Activated T-cell treated with anti-CD3 and anti-CD28 coated beads, Interleukin-2, amount 50 U/mL, for 72 hours (primary cell): ENCODE measurements around the gene FOXD4L1. TPM values are rescaled to one million over a fixed set of nuclear protein-coding genes. Genes with fewer than 3 reads are reported as not detected.
A peak's percentile ranks its signal among the peaks of the same experiment; 100 is the strongest.
"Not testable (repeated sequence)": the region's sequence is repeated elsewhere in the genome, so short reads cannot be mapped to it uniquely, and the experiment has no call there.

Experiments used
- ATAC-seq, 2 donors: fragments of 150-1000 bp; cut with Tn5 transposase; replicated peaks in 1 of 2; 2 replicates each; pipeline ENCODE4 v1.10.0; 2021; ENCODE audit warnings: moderate library complexity in 2 of 2, mild to moderate bottlenecking in 1 of 2
- DNase-seq, 2 donors: peaks; one replicate each; pipeline ENCODE4 v3.0.0; 2021 to 2022; ENCODE audit warnings: mixed read lengths in 1 of 2
- H3K27ac Mint-ChIP-seq: one replicate; pipeline ENCODE4 v1.8.0; 2022; ENCODE audit warnings: mild to moderate bottlenecking, moderate library complexity, mixed read lengths
- H3K27me3 Mint-ChIP-seq: one replicate; pipeline ENCODE4 v1.8.0; 2022; ENCODE audit warnings: low read depth, mixed read lengths
- H3K36me3 Mint-ChIP-seq, 2 donors: one replicate each; pipeline ENCODE4 v1.8.0; 2022; ENCODE audit warnings: mixed read lengths in 2 of 2, mild to moderate bottlenecking in 1 of 2; ENCODE audit not compliant: insufficient read depth in 2 of 2
- H3K4me1 Mint-ChIP-seq: one replicate; pipeline ENCODE4 v1.8.0; 2022; ENCODE audit warnings: low read depth, mixed read lengths
- H3K4me3 Mint-ChIP-seq, 2 donors: one replicate each; pipeline ENCODE4 v1.8.0; 2022; ENCODE audit warnings: mild to moderate bottlenecking in 2 of 2, mixed read lengths in 2 of 2, moderate library complexity in 2 of 2
- H3K9me3 Mint-ChIP-seq, 2 donors: one replicate each; pipeline ENCODE4 v1.8.0; 2022; ENCODE audit warnings: mixed read lengths in 2 of 2
- total RNA-seq, 2 donors: library from RNA; stranded (reverse); gene quantifications; one replicate each; pipeline ENCODE4 v1.2.3, GENCODE V29; 2022

Gene FOXD4L1
- under 1 TPM in 1 of 2 donors, not detected in 1; 0.12 TPM for total RNA-seq

DNA sequence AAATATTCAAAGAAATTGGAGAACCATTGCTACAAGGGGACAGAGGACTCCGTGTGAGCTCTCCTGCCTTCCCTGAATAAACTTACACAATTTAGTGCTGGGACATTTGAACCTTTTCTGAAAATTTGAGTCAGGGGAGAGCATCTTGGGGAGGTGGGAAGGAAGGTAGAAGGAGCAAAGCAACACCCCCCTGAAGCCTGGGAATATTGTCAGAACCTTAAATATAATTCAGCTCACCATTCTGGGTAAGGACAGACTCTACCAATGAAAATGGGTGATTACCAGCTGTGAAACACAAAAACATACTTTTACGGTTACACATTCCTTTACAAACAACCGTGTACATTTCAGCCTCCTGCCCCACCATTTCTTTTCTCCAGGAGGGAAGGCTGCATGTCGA is at the start of gene FOXD4L1:
Gene FOXD4L1, plus strand, starts transcription at position 301 of the 400 bp plus-strand sequence. CDS start 592 bp downstream, outside the sequence.
- not testable (repeated sequence) for DNase-seq, H3K4me1 Mint-ChIP-seq, H3K36me3 Mint-ChIP-seq, H3K27ac Mint-ChIP-seq, ATAC-seq, H3K27me3 Mint-ChIP-seq, H3K9me3 Mint-ChIP-seq
- peak within 1 kb of the TSS; percentile 62 to 73 for H3K4me3 Mint-ChIP-seq

DNA sequence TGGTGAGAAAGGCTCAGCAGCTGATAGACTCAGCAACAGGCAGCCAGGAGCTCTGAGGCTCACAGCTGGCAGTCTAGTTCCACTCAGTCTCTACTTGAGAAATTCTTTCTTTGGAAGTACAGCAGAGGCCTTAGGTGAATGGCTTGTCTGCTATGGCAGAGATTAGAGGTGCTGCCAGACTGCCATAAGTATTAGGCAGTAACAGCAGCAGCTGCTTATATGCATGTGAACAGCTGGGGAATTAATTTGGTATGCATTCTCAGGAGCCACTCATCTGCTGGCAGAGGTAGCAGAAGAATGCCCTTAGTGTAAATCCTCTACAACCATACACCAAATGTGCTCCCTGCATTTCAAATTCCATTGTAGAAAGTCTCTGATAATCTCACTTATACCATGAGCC is 32.7 kb upstream of the FOXD4L1 start:
- H3K27ac Mint-ChIP-seq, H3K36me3 Mint-ChIP-seq, DNase-seq, H3K27me3 Mint-ChIP-seq, ATAC-seq, H3K9me3 Mint-ChIP-seq, H3K4me1 Mint-ChIP-seq, H3K4me3 Mint-ChIP-seq: not testable (repeated sequence)

DNA sequence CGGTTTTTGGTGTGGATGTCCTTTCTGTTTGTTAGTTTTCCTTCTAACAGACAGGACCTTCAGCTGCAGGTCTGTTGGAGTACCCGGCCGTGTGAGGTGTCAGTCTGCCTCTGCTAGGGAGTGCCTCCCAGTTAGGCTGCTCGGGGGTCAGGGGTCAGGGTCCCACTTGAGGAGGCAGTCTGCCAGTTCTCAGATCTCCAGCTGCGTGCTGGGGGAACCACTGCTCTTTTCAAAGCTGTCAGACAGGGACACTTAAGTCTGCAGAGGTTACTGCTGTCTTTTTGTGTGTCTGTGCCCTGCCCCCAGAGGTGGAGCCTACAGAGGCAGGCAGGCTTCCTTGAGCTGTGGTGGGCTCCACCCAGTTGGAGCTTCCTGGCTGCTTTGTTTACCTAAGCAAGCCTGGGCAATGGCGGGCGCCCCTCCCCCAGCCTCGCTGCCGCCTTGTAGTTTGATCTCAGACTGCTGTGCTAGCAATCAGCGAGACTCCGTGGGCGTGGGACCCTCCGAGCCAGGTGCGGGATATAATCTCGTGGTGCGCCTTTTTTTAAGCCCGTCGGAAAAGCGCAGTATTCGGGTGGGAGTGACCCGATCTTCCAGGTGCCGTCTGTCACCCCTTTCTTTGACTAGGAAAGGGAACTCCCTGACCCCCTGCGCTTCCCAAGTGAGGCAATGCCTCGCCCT is 21.6 kb upstream of the FOXD4L1 start:
- not testable (repeated sequence) for H3K27me3 Mint-ChIP-seq, DNase-seq, H3K9me3 Mint-ChIP-seq, H3K4me1 Mint-ChIP-seq, H3K27ac Mint-ChIP-seq, H3K36me3 Mint-ChIP-seq, H3K4me3 Mint-ChIP-seq, ATAC-seq

DNA sequence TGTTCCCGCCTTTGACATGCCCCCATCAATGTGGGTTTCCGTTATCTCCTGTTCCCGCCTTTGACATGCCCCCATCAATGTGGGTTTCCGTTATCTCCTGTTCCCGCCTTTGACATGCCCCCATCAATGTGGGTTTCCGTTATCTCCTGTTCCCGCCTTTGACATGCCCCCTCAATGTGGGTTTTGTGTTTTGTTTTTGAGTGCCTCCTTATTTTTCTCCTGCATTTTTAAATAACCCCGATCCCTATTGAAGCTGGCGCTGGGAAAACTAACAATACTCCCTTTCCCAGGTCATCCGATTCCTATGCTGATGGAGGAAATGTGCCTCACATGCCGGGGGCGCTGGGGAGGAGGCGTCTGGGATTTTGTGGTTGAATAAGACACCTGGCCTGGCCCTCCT is 1.9 kb upstream of the FOXD4L1 start:
- not testable (repeated sequence) for H3K9me3 Mint-ChIP-seq, H3K27me3 Mint-ChIP-seq, H3K36me3 Mint-ChIP-seq, H3K4me3 Mint-ChIP-seq, DNase-seq, H3K4me1 Mint-ChIP-seq, H3K27ac Mint-ChIP-seq, ATAC-seq

DNA sequence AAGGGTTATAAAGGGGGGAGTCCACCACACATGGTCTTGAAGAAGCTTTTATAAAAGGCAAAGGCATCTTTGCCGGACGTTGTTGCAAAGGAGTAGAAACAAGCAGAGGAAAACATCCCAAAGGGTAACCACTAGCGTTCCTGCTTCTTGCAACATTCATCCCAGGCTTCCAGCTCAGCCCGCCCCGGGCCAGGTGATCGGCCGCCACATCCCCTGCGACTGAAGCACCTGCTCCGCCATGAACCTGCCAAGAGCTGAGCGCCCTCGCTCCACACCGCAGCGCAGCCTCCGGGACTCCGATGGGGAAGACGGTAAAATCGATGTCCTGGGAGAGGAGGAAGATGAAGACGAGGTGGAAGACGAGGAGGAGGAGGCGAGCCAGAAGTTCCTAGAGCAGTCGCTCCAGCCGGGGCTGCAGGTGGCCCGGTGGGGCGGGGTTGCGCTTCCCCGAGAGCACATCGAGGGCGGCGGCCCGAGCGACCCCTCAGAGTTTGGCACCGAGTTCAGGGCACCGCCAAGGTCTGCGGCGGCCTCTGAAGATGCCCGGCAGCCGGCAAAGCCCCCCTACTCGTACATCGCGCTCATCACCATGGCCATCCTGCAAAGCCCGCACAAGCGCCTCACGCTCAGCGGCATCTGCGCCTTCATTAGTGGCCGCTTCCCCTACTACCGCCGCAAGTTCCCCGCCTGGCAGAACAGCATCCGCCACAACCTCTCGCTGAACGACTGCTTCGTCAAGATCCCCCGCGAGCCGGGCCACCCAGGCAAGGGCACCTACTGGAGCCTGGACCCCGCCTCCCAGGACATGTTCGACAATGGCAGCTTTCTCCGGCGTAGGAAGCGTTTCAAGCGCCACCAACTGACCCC is 787 bp downstream of the FOXD4L1 start:
- peak overlapping the region; percentile 62 to 73 for H3K4me3 Mint-ChIP-seq
- H3K36me3 Mint-ChIP-seq, H3K27me3 Mint-ChIP-seq, ATAC-seq, H3K9me3 Mint-ChIP-seq, H3K4me1 Mint-ChIP-seq, H3K27ac Mint-ChIP-seq: not testable (repeated sequence)
- peak in 1 of 2 donors; percentile 26 for DNase-seq

DNA sequence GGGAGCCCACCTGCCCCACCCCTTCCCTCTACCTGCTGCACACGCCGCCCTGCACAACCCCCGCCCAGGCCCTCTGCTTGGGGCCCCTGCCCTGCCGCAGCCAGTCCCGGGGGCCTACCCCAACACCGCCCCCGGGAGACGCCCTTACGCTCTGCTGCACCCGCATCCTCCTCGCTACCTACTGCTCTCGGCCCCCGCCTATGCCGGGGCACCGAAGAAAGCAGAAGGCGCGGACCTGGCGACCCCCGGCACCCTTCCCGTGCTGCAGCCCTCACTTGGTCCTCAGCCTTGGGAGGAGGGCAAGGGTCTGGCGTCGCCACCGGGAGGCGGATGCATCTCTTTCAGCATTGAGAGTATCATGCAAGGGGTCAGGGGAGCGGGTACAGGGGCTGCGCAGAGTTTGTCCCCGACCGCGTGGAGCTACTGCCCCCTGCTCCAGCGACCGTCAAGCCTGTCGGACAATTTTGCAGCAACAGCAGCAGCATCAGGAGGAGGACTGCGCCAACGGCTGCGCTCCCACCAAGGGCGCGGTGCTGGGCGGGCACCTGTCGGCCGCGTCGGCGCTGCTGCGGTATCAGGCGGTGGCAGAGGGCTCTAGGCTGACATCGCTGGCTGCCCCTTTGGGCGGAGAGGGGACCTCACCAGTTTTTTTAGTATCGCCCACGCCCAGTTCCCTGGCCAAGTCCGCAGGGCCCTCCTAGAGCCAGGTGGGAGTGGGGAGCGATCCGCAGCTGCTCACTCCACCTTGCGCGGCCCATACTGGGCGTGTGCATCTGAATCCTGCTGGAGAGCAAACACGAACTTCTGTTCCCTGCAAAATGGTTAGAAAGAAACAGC is 1.6 kb downstream of the FOXD4L1 start:
- not testable (repeated sequence) for ATAC-seq, H3K9me3 Mint-ChIP-seq, H3K4me1 Mint-ChIP-seq, H3K36me3 Mint-ChIP-seq, DNase-seq, H3K27ac Mint-ChIP-seq, H3K27me3 Mint-ChIP-seq
- H3K4me3 Mint-ChIP-seq: peak overlapping the region; percentile 37 to 66

DNA sequence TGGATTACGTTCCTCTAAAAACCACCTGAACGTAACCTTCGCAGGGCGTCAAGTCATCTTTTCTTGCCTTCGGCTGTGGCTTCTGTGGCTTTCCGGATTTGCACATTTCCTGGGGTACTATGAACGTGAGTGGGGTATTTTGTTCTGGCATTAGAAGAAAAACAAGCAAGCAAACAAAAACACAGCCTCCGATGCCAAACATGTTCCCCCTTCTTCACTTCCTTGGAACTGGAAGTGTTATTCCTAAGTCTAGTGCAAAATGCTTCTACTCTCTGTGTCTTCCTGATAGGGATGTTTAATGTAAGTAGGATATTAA is 2.2 kb downstream of the FOXD4L1 start:
- H3K36me3 Mint-ChIP-seq, H3K27ac Mint-ChIP-seq, H3K9me3 Mint-ChIP-seq, ATAC-seq, H3K4me1 Mint-ChIP-seq, H3K27me3 Mint-ChIP-seq: not testable (repeated sequence)
- peak in 1 of 2 donors; percentile 34 for DNase-seq
- peak overlapping the region; percentile 37 to 66 for H3K4me3 Mint-ChIP-seq

DNA sequence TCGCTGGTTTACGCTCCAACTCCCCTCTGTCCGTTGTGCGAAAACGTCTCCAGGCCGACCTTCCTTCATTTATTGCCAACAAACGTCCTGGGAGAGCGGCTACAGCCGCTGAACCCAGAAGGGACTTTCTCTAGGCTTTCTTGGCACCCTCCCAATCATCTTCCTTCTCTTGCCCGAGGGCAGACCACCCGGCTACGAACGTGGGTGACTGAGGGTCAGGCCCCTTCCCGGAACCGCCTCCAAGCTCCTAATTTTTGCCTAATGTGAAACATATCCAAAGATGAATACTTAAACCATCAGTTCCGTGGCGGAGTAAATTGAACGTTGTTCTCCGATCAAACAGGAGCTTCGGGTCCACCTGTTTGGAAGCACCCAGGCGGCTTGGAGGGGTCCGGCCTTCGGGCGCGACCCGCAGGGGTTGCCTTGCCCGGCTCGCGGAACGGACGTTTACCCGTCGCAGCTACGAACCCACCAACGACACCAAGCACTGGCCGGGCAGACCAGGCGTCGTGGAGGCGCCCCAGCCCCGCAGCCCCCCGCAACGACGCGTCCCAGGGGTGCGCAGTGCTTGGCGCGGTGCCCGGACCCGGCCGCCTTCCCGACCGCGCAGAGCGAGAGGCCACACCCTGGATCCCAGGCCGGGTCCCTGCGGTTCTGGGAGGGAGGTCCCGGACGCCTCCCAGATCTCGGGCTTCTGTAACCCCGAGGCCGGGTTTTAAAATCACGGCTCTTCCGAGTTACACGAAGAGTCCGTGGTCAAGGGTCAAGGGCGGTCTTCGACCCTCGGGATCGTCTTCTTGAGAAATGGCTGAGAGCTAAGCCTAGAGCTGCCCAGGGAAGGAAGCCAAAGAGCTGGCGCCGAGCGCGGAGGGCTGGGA is 4.0 kb downstream of the FOXD4L1 start:
- peak; percentile 35 to 42 for ATAC-seq
- not testable (repeated sequence) for H3K9me3 Mint-ChIP-seq, H3K36me3 Mint-ChIP-seq, H3K27me3 Mint-ChIP-seq, H3K4me1 Mint-ChIP-seq
- Mint-ChIP-seq H3K4me3 (peak overlapping the region; percentile 82 to 92), H3K27ac (peak overlapping the region; percentile 80)
- DNase-seq: peak in 1 of 2 donors; percentile 18

DNA sequence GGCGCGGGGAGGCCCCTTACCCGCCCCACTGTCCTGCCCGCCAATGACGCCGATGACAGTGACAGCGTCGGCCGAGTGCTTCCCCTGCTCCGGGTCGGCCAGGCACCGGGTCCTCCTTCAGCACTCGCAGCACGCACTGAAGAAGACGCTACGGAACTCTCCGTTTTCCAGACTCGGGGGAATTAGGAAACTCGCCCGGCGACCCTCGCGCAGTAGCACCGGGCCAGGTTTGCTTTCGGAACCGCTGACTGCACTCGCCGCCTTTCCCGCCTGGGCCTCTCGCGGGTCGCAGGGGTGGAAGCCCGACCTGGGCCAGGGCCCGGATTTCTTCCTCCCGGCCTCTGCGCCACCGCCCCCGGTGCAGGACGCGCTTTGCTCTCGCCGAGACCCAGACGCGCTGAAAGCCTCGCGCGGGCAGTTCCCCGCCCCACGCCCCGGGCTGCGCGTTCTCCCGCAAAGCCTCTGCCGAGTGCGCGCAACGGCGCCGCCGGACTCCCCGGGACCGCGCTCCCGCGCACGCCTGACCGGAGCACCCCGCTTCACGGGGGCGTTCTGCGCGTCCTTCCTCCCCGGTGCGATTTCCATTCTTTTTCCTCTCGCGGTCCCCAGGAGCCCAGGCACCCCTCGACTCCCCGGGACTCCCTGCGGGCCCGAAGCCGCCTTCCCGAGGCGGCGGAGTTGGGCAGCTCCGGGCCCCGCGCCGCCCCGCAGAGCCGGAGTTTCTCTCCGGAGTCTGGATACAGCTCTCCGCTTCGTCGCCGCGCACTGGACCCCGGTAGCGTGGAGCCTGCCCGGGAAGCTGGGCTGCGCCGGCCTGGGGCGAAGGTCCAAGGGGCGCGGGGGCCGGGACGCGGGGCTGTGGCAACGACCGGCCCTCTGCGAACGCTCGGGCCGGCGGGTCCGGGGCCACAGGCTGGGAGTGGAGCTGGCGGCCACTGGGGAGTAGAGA is 4.9 kb downstream of the FOXD4L1 start:
- H3K4me1 Mint-ChIP-seq, H3K9me3 Mint-ChIP-seq, H3K36me3 Mint-ChIP-seq: not testable (repeated sequence)
- Mint-ChIP-seq H3K27ac (peak overlapping the region; percentile 80), H3K27me3 (peaks cover 16% of the 10 kb centered on the region), H3K4me3 (peak overlapping the region; percentile 82 to 92)
- peak; percentile 57 to 72 for DNase-seq
- peak; percentile 83 to 93 for ATAC-seq

DNA sequence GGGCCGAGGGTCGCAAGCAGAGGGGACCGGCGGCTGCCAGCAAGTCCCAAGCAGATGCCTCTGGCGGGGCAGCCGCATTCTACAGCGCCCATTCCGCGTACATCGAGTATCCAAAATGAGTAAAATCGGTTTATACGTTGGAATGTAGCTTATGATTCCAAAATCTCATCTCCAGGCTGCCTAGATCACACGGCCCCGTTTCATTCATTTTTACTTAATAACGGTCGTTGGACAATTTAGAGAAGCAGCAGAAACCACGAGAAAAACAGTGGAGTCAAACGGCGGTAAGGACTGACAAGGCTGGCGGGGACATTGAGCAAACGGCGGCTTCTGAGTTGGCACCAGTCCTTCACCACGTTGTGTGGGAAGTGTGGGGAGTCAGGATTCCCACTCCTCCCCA is 5.6 kb downstream of the FOXD4L1 start:
- not testable (repeated sequence) for H3K4me1 Mint-ChIP-seq, H3K36me3 Mint-ChIP-seq, H3K27ac Mint-ChIP-seq, DNase-seq, H3K9me3 Mint-ChIP-seq, ATAC-seq
- peak overlapping the region in 1 of 2 donors; percentile 53 for H3K4me3 Mint-ChIP-seq
- H3K27me3 Mint-ChIP-seq: peaks cover 16% of the 10 kb centered on the region

DNA sequence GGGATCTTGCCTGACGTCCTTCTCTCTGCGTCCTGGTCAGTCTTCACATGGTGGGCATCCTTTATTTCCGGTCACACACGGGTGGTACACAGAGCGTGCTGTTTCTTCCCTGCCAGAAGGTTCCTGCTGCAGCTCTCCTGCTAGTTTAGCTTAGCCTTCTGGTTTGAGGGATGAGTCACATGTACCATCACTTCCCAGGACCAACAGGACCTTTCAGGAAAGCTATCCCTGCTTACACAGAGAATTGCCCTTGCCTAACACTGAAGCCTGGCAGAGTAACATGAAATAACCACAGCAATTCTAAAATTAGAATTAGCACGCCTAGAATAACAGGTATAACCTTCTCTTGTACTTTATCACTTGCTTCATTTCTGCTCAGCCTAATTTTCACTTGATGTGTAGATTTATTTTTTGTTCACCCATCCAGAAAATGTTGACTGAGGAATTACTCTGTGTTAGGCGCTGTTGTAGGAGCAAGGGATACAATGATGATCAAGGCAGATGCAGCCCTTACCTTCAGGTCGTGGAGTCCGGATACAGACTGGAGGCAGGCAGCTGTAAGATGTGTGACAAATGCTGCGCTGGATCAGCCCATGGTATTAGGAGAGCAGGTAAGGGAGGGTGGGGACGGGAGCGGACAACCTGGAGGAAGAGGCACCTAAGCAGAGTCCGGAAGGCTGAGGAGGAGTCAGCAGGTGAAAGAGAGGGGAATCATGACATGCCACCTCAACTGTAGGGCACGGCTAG is 9.1 kb downstream of the FOXD4L1 start:
- H3K27ac Mint-ChIP-seq, H3K9me3 Mint-ChIP-seq, DNase-seq, H3K4me1 Mint-ChIP-seq, H3K36me3 Mint-ChIP-seq, H3K4me3 Mint-ChIP-seq: not testable (repeated sequence)
- H3K27me3 Mint-ChIP-seq: peaks cover 15% of the 10 kb centered on the region
- ATAC-seq: peak in 1 of 2 donors; percentile 9
